OCI-LY1 (cell line): ENCODE results near the gene OR5A1.

ENCODE experiments used
- H2AFZ ChIP-seq: fragments of 200-600 bp; sonication (generic), shearing (Covaris generic); 2 replicates; pipeline ENCODE4 v1.6.0; 2014; ENCODE audit warnings: antibody characterized with exemption, mild to moderate bottlenecking, low read length
- H3F3A ChIP-seq: fragments of 200-600 bp; sonication (generic), shearing (Covaris generic); 2 replicates; pipeline ENCODE4 v1.6.0; 2014; ENCODE audit warnings: mild to moderate bottlenecking, antibody characterized with exemption, low read length, moderate library complexity; ENCODE audit not compliant: insufficient read depth
- H3K27ac ChIP-seq: fragments of 200-600 bp; sonication (generic); 2 replicates; pipeline ENCODE4 v1.5.1; 2014; ENCODE audit warnings: low read length, mixed run types, mild to moderate bottlenecking, low read depth; ENCODE audit not compliant: poor library complexity, severe bottlenecking
- H3K27me3 ChIP-seq: fragments of 200-600 bp; sonication (generic); 2 replicates; pipeline ENCODE4 v1.6.0; 2014; ENCODE audit warnings: antibody characterized with exemption, mild to moderate bottlenecking, low read length, moderate library complexity; ENCODE audit not compliant: insufficient read depth
- H3K36me3 ChIP-seq: fragments of 200-600 bp; sonication (generic); 2 replicates; pipeline ENCODE4 v1.6.1; 2014; ENCODE audit warnings: mild to moderate bottlenecking, antibody characterized with exemption, low read length, moderate library complexity, mixed read lengths; ENCODE audit not compliant: insufficient read depth
- H3K4me1 ChIP-seq: fragments of 200-600 bp; sonication (generic); 2 replicates; pipeline ENCODE4 v1.5.1; 2014; ENCODE audit warnings: mild to moderate bottlenecking, low read length, moderate library complexity; ENCODE audit not compliant: insufficient read depth, severe bottlenecking
- H3K4me2 ChIP-seq: fragments of 200-600 bp; sonication (generic), shearing (Covaris generic); 2 replicates; pipeline ENCODE4 v1.6.1; 2014; ENCODE audit warnings: low read length
- H3K4me3 ChIP-seq: fragments of 200-600 bp; sonication (generic); 2 replicates; pipeline ENCODE4 v1.5.1; 2014; ENCODE audit warnings: low read length, low read depth, mild to moderate bottlenecking, mixed read lengths; ENCODE audit not compliant: poor library complexity, severe bottlenecking
- H3K79me2 ChIP-seq: fragments of 200-600 bp; shearing (Covaris generic); 2 replicates; pipeline ENCODE4 v1.6.1; 2016; ENCODE audit warnings: mixed run types, low read length, mixed read lengths; ENCODE audit not compliant: insufficient read depth
- H3K9ac ChIP-seq: fragments of 200-600 bp; sonication (generic), shearing (Covaris generic); 2 replicates; pipeline ENCODE4 v1.6.1; 2014; ENCODE audit warnings: mild to moderate bottlenecking, low read length, mixed read lengths
- H3K9me2 ChIP-seq: fragments of 200-600 bp; sonication (generic), shearing (Covaris generic); 2 replicates; pipeline ENCODE4 v1.6.1; 2014; ENCODE audit warnings: low read depth, mild to moderate bottlenecking, low read length, mixed read lengths
- H3K9me3 ChIP-seq: fragments of 200-600 bp; shearing (Covaris generic); 2 replicates; pipeline ENCODE4 v1.6.1; 2014; ENCODE audit warnings: low read length, mixed read lengths
- H4K20me1 ChIP-seq: fragments of 200-600 bp; sonication (generic), shearing (Covaris generic); 2 replicates; pipeline ENCODE4 v1.6.0; 2016; ENCODE audit warnings: mild to moderate bottlenecking, low read length; ENCODE audit not compliant: insufficient read depth
- CTCF ChIP-seq: fragments of 200-600 bp; sonication (generic), shearing (Covaris generic); IDR thresholded peaks from 2 replicates; pipeline ENCODE4 v1.5.1; 2017; ENCODE audit warnings: mild to moderate bottlenecking, antibody characterized with exemption, low read length, moderate library complexity, mixed read lengths
- EZH2 ChIP-seq: fragments of 200-600 bp; sonication (generic), shearing (Covaris generic); IDR thresholded peaks from 2 replicates; pipeline ENCODE4 v1.8.0; 2017; ENCODE audit warnings: borderline replicate concordance, mixed run types, mild to moderate bottlenecking, antibody characterized with exemption, low read length, moderate library complexity, mixed read lengths

Gene OR5A1

GRCh38 chr11:59436169-59436568 lies at the start of gene OR5A1:
TSS of gene OR5A1 (plus strand) at chr11:59436469. CDS start at chr11:59443169, 6,700 bp downstream.
- no peak within 1 kb of the TSS for H3K4me2 ChIP-seq
- no peak within 1 kb of the TSS for H2AFZ ChIP-seq
- no peaks in the 10 kb centered on the region for H3K9me3 ChIP-seq
- H3K36me3 ChIP-seq, result no peaks in the 10 kb centered on the region
- no peak within 1 kb of the TSS for H3K4me3 ChIP-seq
- no peak within 1 kb of the TSS for H3K9ac ChIP-seq
- H3K79me2 ChIP-seq, result no peaks in the 10 kb centered on the region
- no peaks in the 10 kb centered on the region for H4K20me1 ChIP-seq
- no peaks in the 10 kb centered on the region for H3K4me1 ChIP-seq
- H3F3A ChIP-seq, result no peaks in the 10 kb centered on the region
- no peaks in the 10 kb centered on the region for H3K9me2 ChIP-seq
- no peak for TF ChIP-seq CTCF
- no peak for TF ChIP-seq EZH2
- no peak within 1 kb of the TSS for H3K27ac ChIP-seq
- no peaks in the 10 kb centered on the region for H3K27me3 ChIP-seq

GRCh38 chr11:59394186-59394585 lies 42.1 kb upstream of the OR5A1 start:
- Histone ChIP-seq H3K36me3 (no peaks in the 10 kb centered on the region), H3K27me3 (no peaks in the 10 kb centered on the region), H2AFZ (no peak overlapping the region), H3K27ac (no peak overlapping the region), H3K4me1 (no peaks in the 10 kb centered on the region), H3K4me2 (no peak overlapping the region), H3K9ac (no peak overlapping the region), H3F3A (no peaks in the 10 kb centered on the region), H3K9me3 (no peaks in the 10 kb centered on the region), H4K20me1 (no peaks in the 10 kb centered on the region), H3K9me2 (no peaks in the 10 kb centered on the region), H3K4me3 (no peak overlapping the region), H3K79me2 (no peaks in the 10 kb centered on the region)
- no peak for TF ChIP-seq EZH2

GRCh38 chr11:59400461-59401261 lies 35.6 kb upstream of the OR5A1 start:
- H3K27ac ChIP-seq, result no peak overlapping the region
- H3K4me3 ChIP-seq, result no peak overlapping the region
- no peaks in the 10 kb centered on the region for H3K9me2 ChIP-seq
- no peaks in the 10 kb centered on the region for H3K4me1 ChIP-seq
- TF ChIP-seq CTCF (no peak), EZH2 (no peak)
- no peak overlapping the region for H2AFZ ChIP-seq
- no peaks in the 10 kb centered on the region for H3K79me2 ChIP-seq
- no peak overlapping the region for H3K9ac ChIP-seq
- H3F3A ChIP-seq, result no peaks in the 10 kb centered on the region
- H4K20me1 ChIP-seq, result no peaks in the 10 kb centered on the region
- peaks cover 14% of the 10 kb centered on the region; the same call in 1 of the 2 replicates for H3K9me3 ChIP-seq
- H3K27me3 ChIP-seq, result no peaks in the 10 kb centered on the region
- H3K4me2 ChIP-seq, result no peak overlapping the region
- H3K36me3 ChIP-seq, result no peaks in the 10 kb centered on the region

GRCh38 chr11:59401262-59401552 lies 35.1 kb upstream of the OR5A1 start:
- TF ChIP-seq CTCF (no peak), EZH2 (no peak)
- H3K36me3 ChIP-seq, result no peaks in the 10 kb centered on the region
- no peak overlapping the region for H3K9ac ChIP-seq
- H3K27me3 ChIP-seq, result no peaks in the 10 kb centered on the region
- no peak overlapping the region for H3K4me3 ChIP-seq
- H4K20me1 ChIP-seq, result no peaks in the 10 kb centered on the region
- no peaks in the 10 kb centered on the region for H3F3A ChIP-seq
- H3K4me1 ChIP-seq, result no peaks in the 10 kb centered on the region
- no peak overlapping the region for H3K4me2 ChIP-seq
- peaks cover 14% of the 10 kb centered on the region; the same call in 1 of the 2 replicates for H3K9me3 ChIP-seq
- H3K27ac ChIP-seq, result no peak overlapping the region
- H3K9me2 ChIP-seq, result no peaks in the 10 kb centered on the region
- H2AFZ ChIP-seq, result no peak overlapping the region
- no peaks in the 10 kb centered on the region for H3K79me2 ChIP-seq
